ENCODE results near the gene LRMDA.

GRCh38 chr10:75403144-75403938, 28.1 kb upstream of the LRMDA start:
- TF ChIP-seq CTCF (IDR thresholded peaks at IDR 0.05) (no peak), POLR2A (IDR thresholded peaks at IDR 0.05) (no peak)
